IMR-90 (cell line): ENCODE data around the gene SLAMF1. TPM values are rescaled to one million over a fixed set of nuclear protein-coding genes. Genes with fewer than 3 reads are reported as not detected.

Source experiments
- ATAC-seq: fragments of 200-7000 bp; cut with Tn5 transposase; 2 replicates; pipeline ENCODE4 v1.9.1; 2020; ENCODE audit warnings: low read depth, mild to moderate bottlenecking, moderate library complexity
- BruUV-seq: library from RNA; stranded (reverse); fragments of 400-500 nt; replicated peaks from 2 replicates; lab custom pipeline; 2021; lab: Mats Ljungman, UMichigan
- CTCF ChIA-PET: fragments of 300-600 bp; formaldehyde crosslinking; extraction: SDS; loops from one replicate; lab custom pipeline; 2021; ENCODE audit warnings: antibody characterized with exemption; lab: Yijun Ruan, JAX
- POLR2A ChIA-PET: fragments of 300-600 bp; sonication (Branson Sonifier 250); formaldehyde crosslinking; loops from one replicate; lab custom pipeline; 2022; ENCODE audit warnings: antibody characterized with exemption; ENCODE audit not compliant: unreplicated experiment; lab: Charles Lee
- DNase-seq: peaks from one replicate; pipeline ENCODE4 v3.0.0; 2013
- H2AFZ ChIP-seq: replicated peaks from 2 replicates; pipeline ENCODE3; 2013; ENCODE audit warnings: low read length, mild to moderate bottlenecking; ENCODE audit not compliant: poor library complexity
- H2AK5ac ChIP-seq: 2 replicates; pipeline ENCODE4 v1.6.1; 2013; ENCODE audit warnings: low read depth, low read length, inconsistent platforms
- H2AK9ac ChIP-seq: replicated peaks from 2 replicates; pipeline ENCODE3; 2013; ENCODE audit warnings: mild to moderate bottlenecking, low read depth, low read length, moderate library complexity; ENCODE audit not compliant: poor library complexity
- H2BK120ac ChIP-seq: 2 replicates; pipeline ENCODE4 v1.6.1; 2013; ENCODE audit warnings: low read depth, low read length, inconsistent platforms
- H2BK15ac ChIP-seq: 3 replicates; pipeline ENCODE4 v1.6.1; 2013; ENCODE audit warnings: low read depth, low read length, inconsistent platforms
- H2BK20ac ChIP-seq: 2 replicates; pipeline ENCODE4 v1.6.1; 2013; ENCODE audit warnings: low read depth, mild to moderate bottlenecking, inconsistent platforms, low read length, moderate library complexity
- H2BK5ac ChIP-seq: 2 replicates; pipeline ENCODE4 v1.6.1; 2013; ENCODE audit warnings: mild to moderate bottlenecking, low read depth, low read length, inconsistent platforms; ENCODE audit not compliant: poor library complexity, severe bottlenecking
- H3K14ac ChIP-seq: replicated peaks from 2 replicates; pipeline ENCODE4 v1.6.1; 2013; ENCODE audit warnings: low read depth, low read length, inconsistent platforms
- H3K18ac ChIP-seq: 2 replicates; pipeline ENCODE4 v1.6.1; 2013; ENCODE audit warnings: low read depth, low read length, control low read depth
- H3K23ac ChIP-seq: 2 replicates; pipeline ENCODE4 v1.6.1; 2013; ENCODE audit warnings: low read depth, low read length, inconsistent platforms
- H3K27ac ChIP-seq: 2 replicates; pipeline ENCODE4 v1.5.1; 2013; ENCODE audit warnings: mild to moderate bottlenecking, control low read depth, low read length; ENCODE audit not compliant: insufficient read depth
- H3K27me3 ChIP-seq: 2 replicates; pipeline ENCODE4 v1.6.1; 2013; ENCODE audit warnings: low read length; ENCODE audit not compliant: control insufficient read depth, insufficient read depth
- H3K36me3 ChIP-seq: 2 replicates; pipeline ENCODE4 v1.6.1; 2013; ENCODE audit warnings: low read length, mixed read lengths; ENCODE audit not compliant: control insufficient read depth, insufficient read depth
- H3K4ac ChIP-seq: 2 replicates; pipeline ENCODE4 v1.6.1; 2013; ENCODE audit warnings: low read depth, low read length, inconsistent platforms
- H3K4me1 ChIP-seq: 2 replicates; pipeline ENCODE4 v1.6.1; 2013; ENCODE audit warnings: low read length, mixed read lengths; ENCODE audit not compliant: control insufficient read depth, insufficient read depth
- H3K4me2 ChIP-seq: 2 replicates; pipeline ENCODE4 v1.6.1; 2013; ENCODE audit warnings: low read depth, mild to moderate bottlenecking, control low read depth, low read length, moderate library complexity
- H3K4me3 ChIP-seq: 2 replicates; pipeline ENCODE4 v1.5.1; 2013; ENCODE audit warnings: low read depth, mild to moderate bottlenecking, control low read depth, low read length, moderate library complexity; ENCODE audit not compliant: insufficient read depth
- H3K56ac ChIP-seq: 2 replicates; pipeline ENCODE4 v1.6.1; 2013; ENCODE audit warnings: low read length, inconsistent platforms; ENCODE audit not compliant: insufficient read depth; ENCODE audit errors: extremely low read depth
- H3K79me1 ChIP-seq, 2 experiments: 2 replicates each; pipeline ENCODE4 v1.6.1; 2013; ENCODE audit warnings: low read length in 2 of 2, inconsistent platforms in 1 of 2, low read depth in 1 of 2
- H3K9ac ChIP-seq: 2 replicates; pipeline ENCODE4 v1.6.1; 2013; ENCODE audit warnings: low read depth, low read length, control low read depth
- H3K9me1 ChIP-seq: 2 replicates; pipeline ENCODE4 v1.6.1; 2013; ENCODE audit warnings: low read length, inconsistent platforms; ENCODE audit not compliant: insufficient read depth
- H3K9me3 ChIP-seq: 2 replicates; pipeline ENCODE4 v1.6.1; 2013; ENCODE audit warnings: low read length; ENCODE audit not compliant: control insufficient read depth, insufficient read depth
- H4K20me1 ChIP-seq: 2 replicates; pipeline ENCODE4 v1.6.1; 2013; ENCODE audit warnings: low read length, inconsistent platforms; ENCODE audit not compliant: insufficient read depth
- H4K5ac ChIP-seq: 2 replicates; pipeline ENCODE4 v1.6.1; 2013; ENCODE audit warnings: mild to moderate bottlenecking, low read depth, low read length, control low read depth
- H4K8ac ChIP-seq, 2 experiments: 2 replicates each; pipeline ENCODE4 v1.6.1; 2013; ENCODE audit warnings: low read depth in 2 of 2, low read length in 2 of 2, control low read depth in 1 of 2, inconsistent platforms in 1 of 2
- H4K91ac ChIP-seq: 2 replicates; pipeline ENCODE4 v1.6.1; 2013; ENCODE audit warnings: low read depth, low read length, inconsistent platforms; ENCODE audit not compliant: insufficient read depth
- MXI1 ChIP-seq: IDR thresholded peaks from 2 replicates; pipeline ENCODE4 v1.6.1; 2012; ENCODE audit warnings: low read depth, mild to moderate bottlenecking, low read length, moderate library complexity, borderline replicate concordance
- RCOR1 ChIP-seq: IDR thresholded peaks from 2 replicates; pipeline ENCODE4 v1.6.1; 2012; ENCODE audit warnings: mild to moderate bottlenecking, low read length, improper control_type of control experiment; ENCODE audit not compliant: insufficient replicate concordance
- RFX5 ChIP-seq: IDR thresholded peaks from 2 replicates; pipeline ENCODE4 v1.8.0; 2012; ENCODE audit warnings: low read depth, mild to moderate bottlenecking, low read length, moderate library complexity
- WGBS, 2 experiments: methylation state at CpG; one replicate each; pipeline versions ENCODE4 v1.1.5 to v1.1.7; 2013; ENCODE audit warnings: missing lambda C conversion rate in 2 of 2; ENCODE audit not compliant: insufficient read length in 1 of 2; ENCODE audit errors: extremely low coverage in 2 of 2; 5-methylcytosine and 5-hydroxymethylcytosine counted together
- dilution Hi-C: fragments of 300-500 bp; cut with HindIII; formaldehyde crosslinking; loops from one replicate; pipeline ENCODE4 v1.14.3; 2018; ENCODE audit warnings: low sequenced_read_pairs; ENCODE audit not compliant: unreplicated experiment
- in situ Hi-C: fragments of 300-500 bp; cut with MboI; formaldehyde crosslinking; loops from 3 replicates; pipeline ENCODE4 v1.14.3; 2019; ENCODE audit warnings: low sequenced_read_pairs, inconsistent platforms, mixed read lengths
- intact Hi-C: fragments of 100-400 bp; cut with micrococcal nuclease; formaldehyde crosslinking; loops from 2 replicates; pipeline ENCODE4 v1.10.0; 2022
- polyA plus RNA-seq, 3 experiments: library from polyadenylated mRNA; depleted of rRNA; stranded (reverse); fragments of >200 nt; gene quantifications; 2 replicates each; pipeline ENCODE4 v1.2.3, GENCODE V29; 2012; ENCODE audit warnings: low replicate concordance in 1 of 3
- total RNA-seq: library from RNA; depleted of rRNA; stranded (reverse); fragments of >200 nt; gene quantifications from 2 replicates; pipeline ENCODE4 v1.2.3, GENCODE V29; 2012
- TF ChIP-seq, protein P1 (sequence below): fragments of 150-350 bp; IDR thresholded peaks from 2 replicates; pipeline ENCODE4 v1.6.1; 2016; ENCODE audit warnings: low read depth, mild to moderate bottlenecking, low read length, moderate library complexity, borderline replicate concordance
- TF ChIP-seq, protein P2 (sequence below): conservative IDR thresholded peaks from 2 replicates; pipeline ENCODE4 v1.5.1; 2012; ENCODE audit warnings: mild to moderate bottlenecking, low read depth, low read length, improper control_type of control experiment
- TF ChIP-seq, protein P3 (sequence below): fragments of 150-350 bp; IDR thresholded peaks from 2 replicates; pipeline ENCODE4 v1.6.1; 2017; ENCODE audit warnings: mild to moderate bottlenecking, antibody characterized with exemption, low read length, low read depth

SLAMF1 gene
- total and polyA plus RNA-seq, 2 of the 4 experiments (the other 2 are of a cell fraction): not detected

DNA sequence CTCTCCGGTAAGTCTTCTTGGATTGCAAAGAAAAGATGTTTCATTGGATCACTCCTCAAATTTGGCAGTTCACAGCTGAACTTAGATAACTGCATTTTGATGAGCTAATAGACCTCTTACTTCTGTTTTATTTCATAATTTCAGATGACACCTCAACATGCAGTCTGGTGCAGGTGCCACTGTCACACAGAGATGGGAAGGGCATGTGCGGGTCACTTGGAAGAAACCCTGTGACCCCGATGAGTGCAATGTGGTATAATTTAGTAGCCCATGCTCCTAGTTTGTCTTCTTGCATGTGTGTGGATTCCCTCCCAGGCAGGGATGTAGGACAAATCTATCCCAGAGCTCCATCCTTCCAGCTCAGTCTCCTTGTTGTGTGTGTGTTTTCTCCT is 481 bp upstream of the SLAMF1 start:
- H2BK15ac ChIP-seq: no peak overlapping the region
- H2BK20ac ChIP-seq: no peak overlapping the region
- intact Hi-C loops (no loop called here), in situ Hi-C loops (no loop called here), dilution Hi-C loops (no loop called here)
- no peak overlapping the region for H3K14ac ChIP-seq
- H3K18ac ChIP-seq: no peak overlapping the region
- no TSS peak for BruUV-seq
- H2BK5ac ChIP-seq: no peak overlapping the region
- no peak overlapping the region for H3K9ac ChIP-seq
- no peak overlapping the region for H4K5ac ChIP-seq
- H3K56ac ChIP-seq: no peak overlapping the region
- no peak overlapping the region for H4K91ac ChIP-seq
- H3K4me3 ChIP-seq: no peak overlapping the region
- no peaks in the 10 kb centered on the region for H3K9me3 ChIP-seq
- H2AK5ac ChIP-seq: no peak overlapping the region
- no peak overlapping the region for H2AFZ ChIP-seq
- H3K79me1 ChIP-seq: no peaks in the 10 kb centered on the region
- H3K4ac ChIP-seq: no peak overlapping the region
- ATAC-seq (no peak), DNase-seq (no peak)
- H3K4me2 ChIP-seq: no peak overlapping the region
- no peak for TF ChIP-seq RFX5
- TF ChIP-seq MXI1: no peak
- no peak for TF ChIP-seq RCOR1
- TF ChIP-seq, protein P1, sequence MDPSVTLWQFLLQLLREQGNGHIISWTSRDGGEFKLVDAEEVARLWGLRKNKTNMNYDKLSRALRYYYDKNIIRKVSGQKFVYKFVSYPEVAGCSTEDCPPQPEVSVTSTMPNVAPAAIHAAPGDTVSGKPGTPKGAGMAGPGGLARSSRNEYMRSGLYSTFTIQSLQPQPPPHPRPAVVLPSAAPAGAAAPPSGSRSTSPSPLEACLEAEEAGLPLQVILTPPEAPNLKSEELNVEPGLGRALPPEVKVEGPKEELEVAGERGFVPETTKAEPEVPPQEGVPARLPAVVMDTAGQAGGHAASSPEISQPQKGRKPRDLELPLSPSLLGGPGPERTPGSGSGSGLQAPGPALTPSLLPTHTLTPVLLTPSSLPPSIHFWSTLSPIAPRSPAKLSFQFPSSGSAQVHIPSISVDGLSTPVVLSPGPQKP: no peak
- TF ChIP-seq, protein P2, sequence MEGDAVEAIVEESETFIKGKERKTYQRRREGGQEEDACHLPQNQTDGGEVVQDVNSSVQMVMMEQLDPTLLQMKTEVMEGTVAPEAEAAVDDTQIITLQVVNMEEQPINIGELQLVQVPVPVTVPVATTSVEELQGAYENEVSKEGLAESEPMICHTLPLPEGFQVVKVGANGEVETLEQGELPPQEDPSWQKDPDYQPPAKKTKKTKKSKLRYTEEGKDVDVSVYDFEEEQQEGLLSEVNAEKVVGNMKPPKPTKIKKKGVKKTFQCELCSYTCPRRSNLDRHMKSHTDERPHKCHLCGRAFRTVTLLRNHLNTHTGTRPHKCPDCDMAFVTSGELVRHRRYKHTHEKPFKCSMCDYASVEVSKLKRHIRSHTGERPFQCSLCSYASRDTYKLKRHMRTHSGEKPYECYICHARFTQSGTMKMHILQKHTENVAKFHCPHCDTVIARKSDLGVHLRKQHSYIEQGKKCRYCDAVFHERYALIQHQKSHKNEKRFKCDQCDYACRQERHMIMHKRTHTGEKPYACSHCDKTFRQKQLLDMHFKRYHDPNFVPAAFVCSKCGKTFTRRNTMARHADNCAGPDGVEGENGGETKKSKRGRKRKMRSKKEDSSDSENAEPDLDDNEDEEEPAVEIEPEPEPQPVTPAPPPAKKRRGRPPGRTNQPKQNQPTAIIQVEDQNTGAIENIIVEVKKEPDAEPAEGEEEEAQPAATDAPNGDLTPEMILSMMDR: no peak
- TF ChIP-seq, protein P3, sequence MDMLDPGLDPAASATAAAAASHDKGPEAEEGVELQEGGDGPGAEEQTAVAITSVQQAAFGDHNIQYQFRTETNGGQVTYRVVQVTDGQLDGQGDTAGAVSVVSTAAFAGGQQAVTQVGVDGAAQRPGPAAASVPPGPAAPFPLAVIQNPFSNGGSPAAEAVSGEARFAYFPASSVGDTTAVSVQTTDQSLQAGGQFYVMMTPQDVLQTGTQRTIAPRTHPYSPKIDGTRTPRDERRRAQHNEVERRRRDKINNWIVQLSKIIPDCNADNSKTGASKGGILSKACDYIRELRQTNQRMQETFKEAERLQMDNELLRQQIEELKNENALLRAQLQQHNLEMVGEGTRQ: no peak
- H3K36me3 ChIP-seq: no peaks in the 10 kb centered on the region
- no peak overlapping the region for H4K8ac ChIP-seq
- H3K4me1 ChIP-seq: no peaks in the 10 kb centered on the region
- POLR2A ChIA-PET: no interaction called here
- no peaks in the 10 kb centered on the region for H4K20me1 ChIP-seq
- WGBS, 2 experiments: no CpG with 5 or more reads among the region's 3 CpGs
- H2BK120ac ChIP-seq: no peak overlapping the region
- H2AK9ac ChIP-seq: no peak overlapping the region
- CTCF ChIA-PET: no interaction called here
- no peaks in the 10 kb centered on the region for H3K9me1 ChIP-seq
- H3K23ac ChIP-seq: no peak overlapping the region
- no peak overlapping the region for H3K27ac ChIP-seq
- no peaks in the 10 kb centered on the region; the same call in 1 of the 2 replicates for H3K27me3 ChIP-seq
